Psoas muscle (tissue), 8 donors: ENCODE measurements around the gene PGM2L1. TPM values are rescaled to one million over a fixed set of nuclear protein-coding genes. Genes with fewer than 3 reads are reported as not detected.

Experiments
- ATAC-seq, 4 donors: fragments of 200-7000 bp; cut with Tn5 transposase; one replicate each; pipeline ENCODE4 v1.9.1; 2020; ENCODE audit warnings: moderate library complexity in 3 of 4, mild to moderate bottlenecking in 2 of 4
- DNase-seq, 2 donors: peaks; one replicate each; pipeline ENCODE4 v3.0.0-alpha.2; 2020
- H3K27ac ChIP-seq: fragments of 200-600 bp; one replicate; pipeline ENCODE4 v1.8.0; 2022
- H3K27me3 ChIP-seq, 3 donors: fragments of 200-600 bp in 1 of 3; one replicate each; pipeline versions ENCODE4 v1.6.1 to v1.8.0; 2013 to 2022; ENCODE audit warnings: low read length in 2 of 3, mild to moderate bottlenecking in 2 of 3, moderate library complexity in 1 of 3; ENCODE audit not compliant: insufficient read depth in 3 of 3
- H3K36me3 ChIP-seq, 2 donors: fragments of 200-600 bp in 1 of 2; one replicate each; pipeline versions ENCODE4 v1.6.1 to v1.8.0; 2013 to 2022; ENCODE audit warnings: low read depth in 1 of 2, mild to moderate bottlenecking in 1 of 2, moderate library complexity in 1 of 2; ENCODE audit not compliant: insufficient read depth in 1 of 2
- H3K4me1 ChIP-seq: fragments of 200-600 bp; one replicate; pipeline ENCODE4 v1.8.0; 2022
- H3K4me3 ChIP-seq: fragments of 200-600 bp; one replicate; pipeline ENCODE4 v1.8.0; 2022; ENCODE audit warnings: mild to moderate bottlenecking
- H3K9me3 ChIP-seq: fragments of 200-600 bp; one replicate; pipeline ENCODE4 v1.8.0; 2022
- CTCF ChIP-seq: fragments of 200-600 bp; IDR thresholded peaks from one replicate; pipeline ENCODE4 v1.8.0; 2022; ENCODE audit warnings: antibody characterized with exemption
- WGBS, 3 donors: extraction: QIAGEN DNeasy Blood & Tissue Kit; methylation state at CpG; one replicate each; pipeline versions ENCODE4 v1.1.6 to v1.1.7; 2013; 5-methylcytosine and 5-hydroxymethylcytosine counted together
- intact Hi-C, 2 donors: fragments of 100-400 bp; cut with DNase I; formaldehyde crosslinking; loops; one replicate each; pipeline versions ENCODE4 v1.11.0 to v1.14.2; 2022
- polyA plus RNA-seq, 3 donors: library from polyadenylated mRNA; stranded (reverse); fragments of 200-250 nt; gene quantifications; one replicate each; pipeline ENCODE4 v1.2.3, GENCODE V29; 2013
- total RNA-seq, 4 donors: library from RNA; stranded (reverse); fragmentation: NEBNext Ultra II Directional in 2 of 4; extraction: Animal tissue kit (Norgen Biotek cat#: 25700) in 2 of 4; gene quantifications; one replicate each; pipeline versions ENCODE4 v1.2.1 to v1.2.4, GENCODE V29; 2021 to 2023
- donor health status: healthy with polysubstance abuse.
- donor health status: DM: no; HTN: no; CAD: no; lungs with moderate emphysema.
- donor health status: Bipolar disorder and iron deficiency.
- donor health status: healthy.
- donor health status: DM: yes; HTN: yes; CAD: no.
- donor health status: DM: no; HTN: no; CAD: no.
- donor health status: DM: no; HTN: no; CAD: no.
- donor health status: DM: yes; HTN: yes; CAD: no.

PGM2L1 gene
- total and polyA plus RNA-seq, 7 donors: 2.8 to 10.9 (median 9.7) TPM

- H3K9me3 ChIP-seq: no peaks in the 10 kb centered on the region
- peaks cover 5% of the 10 kb centered on the region for H3K4me1 ChIP-seq
- DNase-seq (peak in 1 of 2 donors; percentile 24), ATAC-seq (peak; percentile 5 to 41 (median 16))
- no peaks in the 10 kb centered on the region for H3K27me3 ChIP-seq
- peak; percentile 7 for TF ChIP-seq CTCF
- H3K27ac ChIP-seq: peak overlapping the region; percentile 89
- no peaks in the 10 kb centered on the region for H3K36me3 ChIP-seq
- 2 to 3% (median 2%) methylated on average over 31 to 35 of the region's 35 CpGs for WGBS, 3 donors
- intact Hi-C loops: loop anchor here in 1 of 2 donors (5.0 kb wide), 2 partner anchors 70 to 145 kb away; no protein-coding TSS in a partner anchor
- peak overlapping the region; percentile 93 for H3K4me3 ChIP-seq
Measured at GRCh38 chr11:74397501-74398243, 561 bp downstream of the PGM2L1 start.

GRCh38 chr11:74392256-74392655 lies 6.0 kb downstream of the PGM2L1 start:
- H3K4me1 ChIP-seq: peaks cover 5% of the 10 kb centered on the region
- no peaks in the 10 kb centered on the region for H3K36me3 ChIP-seq
- TF ChIP-seq CTCF: no peak
- no peak for ATAC-seq
- 91 to 96% (median 93%) methylated on average over 8 of the region's 8 CpGs for WGBS, 3 donors
- H3K4me3 ChIP-seq: no peak overlapping the region
- no peaks in the 10 kb centered on the region for H3K9me3 ChIP-seq
- H3K27ac ChIP-seq: no peak overlapping the region
- intact Hi-C loops: no loop called here
- H3K27me3 ChIP-seq: no peaks in the 10 kb centered on the region
- no peak for DNase-seq

- intact Hi-C loops: loop anchor here in 1 of 2 donors (2.0 kb wide), 1 partner anchor 56 kb away; no protein-coding TSS in a partner anchor
- no peaks in the 10 kb centered on the region for H3K27me3 ChIP-seq
- 60 to 71% (median 62%) methylated on average over 3 of the region's 3 CpGs for WGBS, 3 donors
- H3K4me3 ChIP-seq: no peak overlapping the region
- no peaks in the 10 kb centered on the region for H3K36me3 ChIP-seq
- H3K9me3 ChIP-seq: no peaks in the 10 kb centered on the region
- DNase-seq: no peak
- no peak for TF ChIP-seq CTCF
- no peaks in the 10 kb centered on the region for H3K4me1 ChIP-seq
- H3K27ac ChIP-seq: no peak overlapping the region
- ATAC-seq: no peak
Measured at GRCh38 chr11:74391193-74391592, 7.0 kb downstream of the PGM2L1 start.

- Histone ChIP-seq H3K4me3 (no peak overlapping the region), H3K36me3 (no peaks in the 10 kb centered on the region), H3K4me1 (no peaks in the 10 kb centered on the region), H3K9me3 (no peaks in the 10 kb centered on the region), H3K27ac (no peak overlapping the region), H3K27me3 (no peaks in the 10 kb centered on the region)
- WGBS, 3 donors: 77 to 97% (median 87%) methylated on average over 2 of the region's 2 CpGs
- no peak for TF ChIP-seq CTCF
- ATAC-seq: no peak
- no peak for DNase-seq
- intact Hi-C loops: loop anchor here in 1 of 2 donors (2.0 kb wide), 1 partner anchor 56 kb away; no protein-coding TSS in a partner anchor
Measured at GRCh38 chr11:74390697-74391096, 7.5 kb downstream of the PGM2L1 start.
